ENCODE data around the gene TTLL12. TPM values are rescaled to one million over a fixed set of nuclear protein-coding genes. Genes with fewer than 3 reads are reported as not detected.

Gene TTLL12
- total RNA-seq, 2 donors from 2014 or later, result 53.5 to 84.8 TPM

GRCh38 chr22:43164636-43165035 lies 22.3 kb downstream of the TTLL12 start:
- Mint-ChIP-seq H3K4me1 (no peaks in the 10 kb centered on the region), H3K27me3 (no peaks in the 10 kb centered on the region), H3K27ac (peak overlapping the region; percentile 67), H3K9me3 (no peaks in the 10 kb centered on the region), H3K4me3 (no peak overlapping the region), H3K36me3 (ENCODE audit: low read depth) (peaks cover 40% of the 10 kb centered on the region)
- ATAC-seq (replicated peaks), result no peak

GRCh38 chr22:43163241-43163795 lies 23.6 kb downstream of the TTLL12 start:
- Mint-ChIP-seq H3K27me3 (no peaks in the 10 kb centered on the region), H3K4me3 (no peak overlapping the region), H3K9me3 (no peaks in the 10 kb centered on the region), H3K4me1 (no peaks in the 10 kb centered on the region), H3K27ac (no peak overlapping the region), H3K36me3 (ENCODE audit: low read depth) (peaks cover 29% of the 10 kb centered on the region)
- ATAC-seq (replicated peaks), result no peak

- Mint-ChIP-seq H3K4me3 (no peak overlapping the region), H3K27me3 (no peaks in the 10 kb centered on the region), H3K36me3 (ENCODE audit: low read depth) (peaks cover 22% of the 10 kb centered on the region), H3K4me1 (no peaks in the 10 kb centered on the region), H3K27ac (no peak overlapping the region), H3K9me3 (no peaks in the 10 kb centered on the region)
- no peak for ATAC-seq (replicated peaks)
Measured at GRCh38 chr22:43162412-43163150, 24.4 kb downstream of the TTLL12 start.

- Mint-ChIP-seq H3K4me1 (no peaks in the 10 kb centered on the region), H3K36me3 (ENCODE audit: low read depth) (peaks cover 21% of the 10 kb centered on the region), H3K27ac (no peak overlapping the region), H3K27me3 (no peaks in the 10 kb centered on the region), H3K4me3 (no peak overlapping the region), H3K9me3 (no peaks in the 10 kb centered on the region)
- no peak for ATAC-seq (replicated peaks)
Measured at GRCh38 chr22:43160497-43161126, 26.3 kb downstream of the TTLL12 start.

GRCh38 chr22:43159484-43160178 lies 27.3 kb downstream of the TTLL12 start:
- no peak overlapping the region for H3K4me3 Mint-ChIP-seq
- H3K4me1 Mint-ChIP-seq, result no peaks in the 10 kb centered on the region
- ATAC-seq (replicated peaks), result no peak
- H3K27ac Mint-ChIP-seq, result no peak overlapping the region
- H3K27me3 Mint-ChIP-seq, result no peaks in the 10 kb centered on the region
- peaks cover 21% of the 10 kb centered on the region for H3K36me3 Mint-ChIP-seq (ENCODE audit: low read depth)
- H3K9me3 Mint-ChIP-seq, result no peaks in the 10 kb centered on the region

- Mint-ChIP-seq H3K27ac (peak overlapping the region; percentile 31), H3K27me3 (no peaks in the 10 kb centered on the region), H3K4me1 (no peaks in the 10 kb centered on the region), H3K9me3 (no peaks in the 10 kb centered on the region), H3K4me3 (no peak overlapping the region), H3K36me3 (ENCODE audit: low read depth) (peaks cover 17% of the 10 kb centered on the region)
- ATAC-seq (replicated peaks), result no peak
Measured at GRCh38 chr22:43158778-43159483, 28.0 kb downstream of the TTLL12 start.

GRCh38 chr22:43157874-43158546 lies 28.9 kb downstream of the TTLL12 start:
- Mint-ChIP-seq H3K27me3 (no peaks in the 10 kb centered on the region), H3K36me3 (ENCODE audit: low read depth) (peaks cover 15% of the 10 kb centered on the region), H3K27ac (peak overlapping the region; percentile 31)

GRCh38 chr22:43156413-43156812 lies 30.5 kb downstream of the TTLL12 start:
- no peak overlapping the region for H3K27ac Mint-ChIP-seq
- peaks cover 6% of the 10 kb centered on the region for H3K4me1 Mint-ChIP-seq
- H3K9me3 Mint-ChIP-seq, result no peaks in the 10 kb centered on the region
- ATAC-seq (replicated peaks), result no peak
- H3K36me3 Mint-ChIP-seq (ENCODE audit: low read depth), result peaks cover 6% of the 10 kb centered on the region
- H3K4me3 Mint-ChIP-seq, result no peak overlapping the region
- no peaks in the 10 kb centered on the region for H3K27me3 Mint-ChIP-seq

More at GRCh38 chr22:43157874-43158546, 28.9 kb downstream of the TTLL12 start:
- Mint-ChIP-seq H3K9me3 (no peaks in the 10 kb centered on the region), H3K4me1 (peaks cover 2% of the 10 kb centered on the region), H3K4me3 (no peak overlapping the region)
- ATAC-seq (replicated peaks), result no peak

GRCh38 chr22:43155789-43156188 lies 31.1 kb downstream of the TTLL12 start:
- no peak for ATAC-seq (replicated peaks)
- no peaks in the 10 kb centered on the region for H3K9me3 Mint-ChIP-seq

GRCh38 chr22:43154887-43155536 lies 31.9 kb downstream of the TTLL12 start:
- Mint-ChIP-seq H3K9me3 (no peaks in the 10 kb centered on the region), H3K27me3 (no peaks in the 10 kb centered on the region), H3K27ac (no peak overlapping the region), H3K4me3 (no peak overlapping the region), H3K4me1 (peaks cover 10% of the 10 kb centered on the region), H3K36me3 (ENCODE audit: low read depth) (no peaks in the 10 kb centered on the region)
- ATAC-seq (replicated peaks), result no peak

More at GRCh38 chr22:43155789-43156188, 31.1 kb downstream of the TTLL12 start:
- peaks cover 9% of the 10 kb centered on the region for H3K4me1 Mint-ChIP-seq
- H3K4me3 Mint-ChIP-seq, result no peak overlapping the region
- H3K27me3 Mint-ChIP-seq, result no peaks in the 10 kb centered on the region
- peaks cover 5% of the 10 kb centered on the region for H3K36me3 Mint-ChIP-seq (ENCODE audit: low read depth)
- no peak overlapping the region for H3K27ac Mint-ChIP-seq

GRCh38 chr22:43153899-43154298 lies 33.0 kb downstream of the TTLL12 start:
- no peak for ATAC-seq (replicated peaks)
- Mint-ChIP-seq H3K4me3 (no peak overlapping the region), H3K27ac (no peak overlapping the region), H3K27me3 (no peaks in the 10 kb centered on the region), H3K4me1 (peaks cover 10% of the 10 kb centered on the region), H3K36me3 (ENCODE audit: low read depth) (no peaks in the 10 kb centered on the region), H3K9me3 (no peaks in the 10 kb centered on the region)

- ATAC-seq (replicated peaks), result peak; percentile 86
- peak overlapping the region; percentile 74 for H3K27ac Mint-ChIP-seq
- peak overlapping the region; percentile 97 for H3K4me3 Mint-ChIP-seq
- H3K27me3 Mint-ChIP-seq, result no peaks in the 10 kb centered on the region
- no peaks in the 10 kb centered on the region for H3K9me3 Mint-ChIP-seq
- H3K36me3 Mint-ChIP-seq (ENCODE audit: low read depth), result no peaks in the 10 kb centered on the region
- H3K4me1 Mint-ChIP-seq, result peaks cover 10% of the 10 kb centered on the region
Measured at GRCh38 chr22:43152357-43153071, 34.4 kb downstream of the TTLL12 start.

- H3K27me3 Mint-ChIP-seq, result no peaks in the 10 kb centered on the region
- peak overlapping the region; percentile 97 for H3K4me3 Mint-ChIP-seq
- peak overlapping the region; percentile 74 for H3K27ac Mint-ChIP-seq
- ATAC-seq (replicated peaks), result peak; percentile 18
- H3K4me1 Mint-ChIP-seq, result peaks cover 10% of the 10 kb centered on the region
- H3K36me3 Mint-ChIP-seq (ENCODE audit: low read depth), result no peaks in the 10 kb centered on the region
- H3K9me3 Mint-ChIP-seq, result no peaks in the 10 kb centered on the region
Measured at GRCh38 chr22:43152003-43152356, 35.0 kb downstream of the TTLL12 start.
